ENCODE data around the gene UMODL1. TPM values are rescaled to one million over a fixed set of nuclear protein-coding genes. Genes with fewer than 3 reads are reported as not detected.
A peak's percentile ranks its signal among the peaks of the same experiment; 100 is the strongest.

The UMODL1 gene
- total RNA-seq, 3 donors from 2014 or later: 0.14 to 0.90 (median 0.16) TPM

DNA sequence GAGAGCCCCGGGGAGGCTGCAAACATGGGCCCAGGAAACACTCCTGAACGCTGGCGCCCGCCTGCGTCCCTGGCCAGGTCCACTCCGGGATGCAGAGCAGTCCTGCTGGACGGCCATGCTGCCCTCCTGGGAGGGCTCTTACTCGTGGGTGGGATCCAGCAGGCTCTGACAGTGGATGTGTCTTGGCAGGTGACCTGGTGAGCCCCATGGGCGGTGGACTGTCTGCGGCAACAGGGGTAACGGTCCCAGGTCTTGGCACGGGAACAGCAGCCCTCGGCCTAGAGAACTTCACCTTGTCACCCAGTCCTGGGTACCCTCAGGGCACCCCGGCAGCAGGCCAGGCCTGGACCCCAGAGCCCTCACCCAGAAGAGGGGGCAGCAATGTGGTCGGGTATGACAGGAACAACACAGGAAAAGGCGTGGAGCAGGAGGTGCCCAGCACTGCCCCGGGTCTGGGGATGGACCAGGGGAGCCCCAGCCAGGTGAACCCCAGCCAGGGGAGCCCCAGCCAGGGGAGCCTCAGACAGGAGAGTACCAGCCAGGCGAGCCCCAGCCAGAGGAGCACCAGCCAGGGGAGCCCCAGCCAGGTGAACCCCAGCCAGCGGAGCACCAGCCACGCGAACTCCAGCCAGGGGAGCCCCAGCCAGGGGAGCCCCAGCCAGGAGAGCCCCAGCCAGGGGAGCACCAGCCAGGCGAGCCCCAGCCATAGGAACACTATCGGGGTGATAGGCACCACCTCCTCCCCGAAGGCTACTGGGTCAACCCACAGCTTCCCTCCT, 39.8 kb downstream of the UMODL1 start:
- H3K36me3 ChIP-seq (ENCODE audit: low read depth): no peaks in the 10 kb centered on the region
- ATAC-seq: no peak
- H3K4me3 ChIP-seq: no peak overlapping the region
- intact Hi-C loops (cut with DNase I, micrococcal nuclease): no loop called here
- peak in 1 of 3 donors; percentile 9 for DNase-seq
- H3K9me3 ChIP-seq: no peaks in the 10 kb centered on the region
- H3K4me1 ChIP-seq (ENCODE audit: low read depth): peaks cover 11% of the 10 kb centered on the region
- TF ChIP-seq, protein P1, sequence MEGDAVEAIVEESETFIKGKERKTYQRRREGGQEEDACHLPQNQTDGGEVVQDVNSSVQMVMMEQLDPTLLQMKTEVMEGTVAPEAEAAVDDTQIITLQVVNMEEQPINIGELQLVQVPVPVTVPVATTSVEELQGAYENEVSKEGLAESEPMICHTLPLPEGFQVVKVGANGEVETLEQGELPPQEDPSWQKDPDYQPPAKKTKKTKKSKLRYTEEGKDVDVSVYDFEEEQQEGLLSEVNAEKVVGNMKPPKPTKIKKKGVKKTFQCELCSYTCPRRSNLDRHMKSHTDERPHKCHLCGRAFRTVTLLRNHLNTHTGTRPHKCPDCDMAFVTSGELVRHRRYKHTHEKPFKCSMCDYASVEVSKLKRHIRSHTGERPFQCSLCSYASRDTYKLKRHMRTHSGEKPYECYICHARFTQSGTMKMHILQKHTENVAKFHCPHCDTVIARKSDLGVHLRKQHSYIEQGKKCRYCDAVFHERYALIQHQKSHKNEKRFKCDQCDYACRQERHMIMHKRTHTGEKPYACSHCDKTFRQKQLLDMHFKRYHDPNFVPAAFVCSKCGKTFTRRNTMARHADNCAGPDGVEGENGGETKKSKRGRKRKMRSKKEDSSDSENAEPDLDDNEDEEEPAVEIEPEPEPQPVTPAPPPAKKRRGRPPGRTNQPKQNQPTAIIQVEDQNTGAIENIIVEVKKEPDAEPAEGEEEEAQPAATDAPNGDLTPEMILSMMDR (IDR thresholded peaks at IDR 0.05): no peak

DNA sequence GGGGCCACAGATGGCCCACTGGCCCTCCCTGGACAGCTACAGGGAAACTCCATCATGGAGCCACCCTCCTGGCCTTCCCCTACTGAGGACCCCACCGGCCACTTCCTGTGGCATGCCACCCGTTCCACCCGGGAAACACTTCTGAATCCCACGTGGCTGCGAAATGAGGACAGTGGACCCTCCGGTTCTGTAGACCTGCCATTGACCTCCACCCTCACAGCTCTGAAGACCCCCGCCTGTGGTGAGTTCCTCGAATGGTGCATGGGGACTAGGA, 40.3 kb downstream of the UMODL1 start:
- ATAC-seq (no peak), DNase-seq (peak in 1 of 3 donors; percentile 20)
- intact Hi-C loops (cut with DNase I, micrococcal nuclease): no loop called here
- H3K4me1 ChIP-seq (ENCODE audit: low read depth): peaks cover 11% of the 10 kb centered on the region
- H3K4me3 ChIP-seq: no peak overlapping the region
- TF ChIP-seq, protein P1 (IDR thresholded peaks at IDR 0.05): no peak
- no peaks in the 10 kb centered on the region for H3K36me3 ChIP-seq (ENCODE audit: low read depth)
- no peaks in the 10 kb centered on the region for H3K9me3 ChIP-seq

DNA sequence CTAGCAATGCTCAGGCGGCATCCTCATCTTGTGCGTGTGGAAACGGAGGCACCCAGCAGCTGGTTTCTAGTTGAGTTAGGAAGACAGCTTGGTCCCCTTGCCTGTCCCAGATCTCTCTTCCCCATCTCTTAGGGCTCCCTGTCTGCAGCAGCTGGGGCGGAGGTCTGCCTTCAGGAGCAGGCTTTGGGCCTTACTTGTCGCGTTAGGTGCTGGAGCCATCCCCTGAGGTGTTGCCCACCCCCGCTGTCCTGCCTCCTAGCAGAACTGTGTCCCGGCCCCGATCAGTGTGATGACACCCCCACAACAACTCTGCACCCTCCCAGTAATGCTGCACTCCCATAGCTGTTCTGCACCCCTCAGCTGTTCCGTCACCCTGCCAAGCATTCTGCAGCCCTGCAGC, 40.7 kb downstream of the UMODL1 start:
- ATAC-seq (no peak), DNase-seq (peak in 1 of 3 donors; percentile 14)
- peaks cover 11% of the 10 kb centered on the region for H3K4me1 ChIP-seq (ENCODE audit: low read depth)
- intact Hi-C loops (cut with DNase I, micrococcal nuclease): no loop called here
- TF ChIP-seq, protein P1 (IDR thresholded peaks at IDR 0.05): no peak
- H3K36me3 ChIP-seq (ENCODE audit: low read depth): no peaks in the 10 kb centered on the region
- no peak overlapping the region for H3K4me3 ChIP-seq
- no peaks in the 10 kb centered on the region for H3K9me3 ChIP-seq

DNA sequence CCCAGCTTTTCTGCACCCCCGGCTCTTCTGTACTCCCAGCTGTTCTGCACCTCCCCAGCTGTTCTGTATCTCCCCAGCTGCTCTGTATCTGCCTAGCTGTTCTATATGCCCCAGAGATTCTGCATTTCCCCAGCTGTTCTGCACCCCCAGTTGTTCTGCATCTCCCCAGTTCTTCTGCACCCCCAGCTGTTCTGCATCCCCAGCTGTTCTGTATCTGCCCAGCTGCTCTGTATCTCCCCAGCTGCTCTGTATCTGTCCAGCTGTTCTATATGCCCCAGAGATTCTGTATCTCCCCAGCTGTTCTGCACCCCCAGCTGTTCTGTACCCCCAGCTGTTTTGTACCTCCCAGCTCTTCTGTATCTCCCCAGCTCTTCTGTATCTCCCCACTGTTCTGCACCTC, 41.1 kb downstream of the UMODL1 start:
- peaks cover 14% of the 10 kb centered on the region for H3K4me1 ChIP-seq (ENCODE audit: low read depth)
- no peaks in the 10 kb centered on the region for H3K36me3 ChIP-seq (ENCODE audit: low read depth)
- TF ChIP-seq, protein P1 (IDR thresholded peaks at IDR 0.05): no peak
- intact Hi-C loops (cut with DNase I, micrococcal nuclease): no loop called here
- no peaks in the 10 kb centered on the region for H3K9me3 ChIP-seq
- H3K4me3 ChIP-seq: no peak overlapping the region
- ATAC-seq (no peak), DNase-seq (no peak)

DNA sequence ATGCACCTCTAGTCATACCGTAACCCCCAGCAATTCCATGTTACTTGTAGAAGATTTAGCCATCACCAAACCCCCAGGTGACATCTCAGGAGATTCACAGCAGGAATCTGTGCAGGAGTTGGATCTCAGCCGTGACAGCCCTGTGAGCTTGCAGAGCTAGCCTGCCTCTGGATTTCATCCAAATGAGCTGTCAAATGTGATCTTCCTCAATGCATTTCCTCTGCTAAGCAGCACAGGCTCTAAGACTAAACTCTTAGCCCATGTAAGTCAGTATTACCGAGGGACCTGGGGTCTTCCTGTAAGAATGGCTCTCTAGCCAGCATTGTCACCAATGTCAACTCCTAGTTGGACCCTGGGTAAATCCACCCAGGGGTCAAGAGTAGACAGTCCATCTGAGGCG, 41.7 kb downstream of the UMODL1 start:
- peaks cover 11% of the 10 kb centered on the region for H3K4me1 ChIP-seq (ENCODE audit: low read depth)
- intact Hi-C loops (cut with DNase I, micrococcal nuclease): no loop called here
- no peak for ATAC-seq
- peak in 1 of 3 donors; percentile 5 for DNase-seq
- H3K36me3 ChIP-seq (ENCODE audit: low read depth): no peaks in the 10 kb centered on the region
- TF ChIP-seq, protein P1 (IDR thresholded peaks at IDR 0.05): no peak
- H3K4me3 ChIP-seq: no peak overlapping the region
- no peaks in the 10 kb centered on the region for H3K9me3 ChIP-seq

Measured in mucosa of descending colon (tissue), 3 donors.